Suprapubic skin (tissue), 4 donors: ENCODE measurements around the gene CD44.

ENCODE experiments used
- CTCF ChIP-seq, 2 donors: fragments of 200-600 bp in 1 of 2; fragments of 450-650 bp in 1 of 2; sonication (generic) in 1 of 2; IDR thresholded peaks; one replicate each; pipeline ENCODE4 v1.5.1; 2016 to 2019; ENCODE audit warnings: antibody characterized with exemption in 2 of 2, mild to moderate bottlenecking in 1 of 2, moderate library complexity in 1 of 2
- EP300 ChIP-seq: sonication (generic); formaldehyde crosslinking; IDR thresholded peaks from one replicate; pipeline ENCODE4 v1.6.1; 2017; ENCODE audit warnings: antibody characterized with exemption
- POLR2A ChIP-seq, 2 donors: fragments of 450-650 bp; IDR thresholded peaks; one replicate each; pipeline ENCODE4 v1.6.1; 2017; ENCODE audit warnings: antibody characterized with exemption in 2 of 2, mild to moderate bottlenecking in 2 of 2, moderate library complexity in 2 of 2
- POLR2AphosphoS5 ChIP-seq, 3 donors: sonication (generic); formaldehyde crosslinking; IDR thresholded peaks; one replicate each; pipeline ENCODE4 v1.6.1; 2017; ENCODE audit warnings: antibody characterized with exemption in 3 of 3

DNA sequence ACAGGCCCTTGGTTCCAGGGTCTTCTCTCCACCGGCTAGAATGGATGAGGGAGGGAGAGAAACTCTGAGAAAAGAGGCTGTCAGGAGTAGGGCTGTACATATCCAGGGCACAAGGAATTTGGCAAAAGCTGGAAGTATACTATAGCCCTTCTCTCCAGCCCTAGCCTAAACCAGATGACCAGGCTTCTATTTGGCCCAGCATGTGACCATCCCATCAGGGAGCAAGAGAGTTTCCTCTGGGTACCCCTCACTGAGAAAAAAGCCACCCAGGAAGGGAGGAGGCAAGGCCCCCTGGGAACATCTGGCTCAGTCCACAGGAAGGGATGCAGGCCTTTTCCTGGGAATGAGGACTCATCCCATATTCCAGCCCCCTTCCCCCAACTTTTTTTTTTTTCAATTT lies 8.3 kb downstream of the CD44 start:
- no peak for TF ChIP-seq CTCF (IDR thresholded peaks at IDR 0.05)
- no peak for TF ChIP-seq POLR2A (IDR thresholded peaks at IDR 0.05)
- TF ChIP-seq POLR2AphosphoS5 (IDR thresholded peaks at IDR 0.05): no peak
- no peak for TF ChIP-seq EP300
